Skin epidermis (tissue), 12 donors: ENCODE results near the gene HDAC8.
"Not testable (repeated sequence)": the region's sequence is repeated elsewhere in the genome, so short reads cannot be mapped to it uniquely, and the experiment has no call there.

Experiments used
- H3K27ac ChIP-seq, 21 experiments: fragments of 200-600 bp; sonication (generic) in 11 of 21; one replicate each; pipeline ENCODE4 v1.5.0; 2020; ENCODE audit warnings: mild to moderate bottlenecking in 3 of 21, inconsistent platforms in 2 of 21, moderate library complexity in 2 of 21
- H3K4me3 ChIP-seq, 7 experiments: fragments of 200-600 bp; sonication (generic) in 2 of 7; one replicate each; pipeline ENCODE4 v1.5.0; 2020; ENCODE audit warnings: inconsistent platforms in 2 of 7, mild to moderate bottlenecking in 2 of 7, moderate library complexity in 1 of 7

Gene HDAC8

DNA sequence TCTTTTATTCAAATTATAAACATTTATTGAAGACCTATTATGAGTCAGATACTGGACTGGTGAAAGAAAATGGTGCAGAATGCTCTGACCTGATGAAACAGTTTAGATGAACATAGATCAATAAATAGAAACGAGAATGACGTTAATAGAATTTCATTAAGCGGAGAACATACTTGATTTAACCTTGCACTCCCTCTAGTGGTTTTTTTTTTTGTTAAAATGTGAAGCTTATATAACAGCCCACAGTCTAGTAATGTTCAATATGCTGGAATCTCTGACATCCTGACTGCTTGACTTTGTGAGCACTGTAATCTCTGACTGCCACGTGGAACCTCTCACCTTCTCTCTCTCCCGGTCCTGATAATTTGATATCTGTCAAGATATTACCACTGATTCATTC, 32.3 kb downstream of the HDAC8 start:
- H3K4me3 ChIP-seq: no peak overlapping the region
- peak overlapping the region in 1 of 21 experiments; percentile 8 for H3K27ac ChIP-seq

DNA sequence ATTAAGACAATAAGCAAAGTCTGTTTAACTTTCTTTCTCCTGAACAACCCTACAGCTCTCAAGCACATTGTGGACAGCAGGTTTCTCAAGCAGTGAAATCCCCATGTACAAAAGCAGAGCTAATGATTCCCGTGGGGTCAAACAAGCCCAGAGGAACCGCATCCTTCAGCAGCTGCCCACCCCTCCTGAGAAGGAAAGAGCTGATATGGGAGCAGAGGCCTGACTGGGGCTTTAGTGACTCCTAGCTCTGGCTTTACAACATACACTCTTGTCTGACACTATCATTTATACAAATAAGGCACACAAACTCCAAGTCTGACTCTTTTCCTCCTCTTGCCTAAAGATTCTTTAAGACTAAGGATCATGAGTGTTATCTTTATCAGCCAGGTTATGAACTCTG, 32.8 kb downstream of the HDAC8 start:
- H3K4me3 ChIP-seq: no peak overlapping the region
- H3K27ac ChIP-seq: no peak overlapping the region

DNA sequence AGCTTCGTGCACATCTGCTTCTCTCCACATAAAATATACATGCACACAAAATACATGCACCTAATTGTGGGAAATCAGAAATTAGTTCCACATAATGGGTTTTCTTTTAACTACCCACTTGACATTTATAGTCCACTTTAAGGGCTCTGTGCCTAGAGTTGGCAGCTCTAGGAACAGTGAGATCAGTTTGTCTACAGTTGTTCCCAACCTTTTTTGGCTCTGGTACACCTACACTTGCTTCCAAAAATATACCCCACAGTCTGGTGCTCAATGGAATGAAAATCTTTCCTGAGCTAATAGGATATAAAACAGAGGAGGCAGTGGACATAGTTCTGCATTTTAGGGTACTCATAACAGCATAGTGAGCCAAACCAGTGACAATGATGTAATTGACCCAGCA, 36.1 kb downstream of the HDAC8 start:
- H3K27ac ChIP-seq: no peak overlapping the region
- H3K4me3 ChIP-seq: no peak overlapping the region

DNA sequence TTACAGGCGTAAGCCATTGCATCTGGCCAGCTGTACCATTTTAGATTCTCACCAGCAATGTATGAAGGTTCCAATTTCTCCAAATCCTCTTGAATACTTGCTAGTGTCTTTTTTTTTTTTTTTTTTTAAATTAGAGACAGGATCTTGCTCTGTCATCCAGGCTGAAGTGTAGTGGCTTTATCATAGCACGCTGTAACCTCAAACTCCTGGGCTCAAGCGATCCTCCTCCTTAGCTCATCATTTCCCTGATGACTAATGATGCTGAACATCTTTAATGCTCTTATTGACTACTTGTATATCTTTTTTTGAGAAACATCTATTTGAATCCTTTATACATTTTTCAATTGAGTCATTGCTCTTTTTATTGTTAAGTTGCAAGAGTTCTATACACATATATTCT, 40.3 kb downstream of the HDAC8 start:
- Histone ChIP-seq H3K27ac (no peak overlapping the region), H3K4me3 (no peak overlapping the region)

DNA sequence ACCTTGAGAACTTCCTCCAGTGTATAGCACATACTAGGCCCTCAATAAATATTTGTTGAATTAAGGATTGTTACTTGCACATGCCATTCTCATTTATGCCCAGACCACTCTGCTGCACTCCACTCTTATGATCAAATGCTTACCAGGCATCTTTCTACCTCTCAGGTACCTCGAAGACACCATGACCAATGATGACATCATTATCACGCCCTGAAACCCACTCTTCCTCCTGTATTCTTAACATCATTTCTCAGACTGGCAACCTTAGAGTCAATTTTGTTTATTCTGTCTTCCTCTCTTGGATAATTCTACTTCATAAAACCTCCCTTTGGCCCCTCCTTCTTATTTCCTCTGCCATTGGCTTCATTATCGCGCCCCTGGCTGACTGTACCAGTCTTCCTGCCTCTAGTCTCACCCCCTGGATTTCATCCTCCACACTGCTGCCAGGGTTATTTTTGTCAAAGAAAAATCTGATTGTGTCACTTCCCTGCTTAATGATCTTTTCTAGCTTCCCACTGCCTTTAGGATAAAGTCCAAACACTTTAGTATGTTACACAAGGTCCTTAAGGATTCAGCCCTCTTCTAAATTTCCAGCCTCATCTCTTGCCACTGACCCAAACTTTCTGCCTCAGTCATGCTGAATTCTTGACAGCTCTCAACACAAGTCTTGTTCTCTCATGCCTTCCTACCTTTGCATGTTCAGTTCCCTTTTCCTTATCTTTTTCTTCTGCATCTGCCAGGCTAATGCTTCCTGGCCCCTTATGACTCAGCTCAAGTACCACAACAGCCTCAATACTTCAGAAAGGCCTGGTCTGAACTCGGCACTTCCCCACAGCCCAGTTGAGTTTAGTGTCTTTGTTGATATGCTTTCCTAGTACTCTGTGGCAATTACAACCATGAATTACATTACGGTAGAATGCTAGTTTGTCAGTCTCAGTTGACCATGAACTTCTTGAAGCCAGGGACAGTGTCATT, 45.8 kb downstream of the HDAC8 start:
- H3K4me3 ChIP-seq: no peak overlapping the region
- no peak overlapping the region for H3K27ac ChIP-seq

DNA sequence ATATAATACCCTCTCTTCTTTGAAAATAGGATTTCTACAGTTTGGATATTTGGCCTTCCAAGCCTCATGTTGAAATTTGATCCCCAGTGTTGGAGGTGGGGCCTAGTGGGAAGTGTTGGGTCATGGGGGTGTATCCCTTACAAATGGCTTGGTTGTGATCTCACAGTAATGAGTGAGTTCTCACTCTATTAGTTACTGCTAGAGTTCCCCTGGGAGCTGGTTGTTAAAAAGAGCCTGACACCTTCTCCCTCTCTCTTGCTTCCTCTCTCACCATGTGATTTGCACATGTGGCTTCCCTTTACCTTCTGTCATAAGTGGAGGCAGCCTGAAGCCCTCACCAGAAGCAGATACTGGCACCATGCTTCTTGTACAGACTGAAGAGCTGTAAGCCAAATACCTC, 73.9 kb downstream of the HDAC8 start:
- no peak overlapping the region for H3K27ac ChIP-seq
- H3K4me3 ChIP-seq: no peak overlapping the region

DNA sequence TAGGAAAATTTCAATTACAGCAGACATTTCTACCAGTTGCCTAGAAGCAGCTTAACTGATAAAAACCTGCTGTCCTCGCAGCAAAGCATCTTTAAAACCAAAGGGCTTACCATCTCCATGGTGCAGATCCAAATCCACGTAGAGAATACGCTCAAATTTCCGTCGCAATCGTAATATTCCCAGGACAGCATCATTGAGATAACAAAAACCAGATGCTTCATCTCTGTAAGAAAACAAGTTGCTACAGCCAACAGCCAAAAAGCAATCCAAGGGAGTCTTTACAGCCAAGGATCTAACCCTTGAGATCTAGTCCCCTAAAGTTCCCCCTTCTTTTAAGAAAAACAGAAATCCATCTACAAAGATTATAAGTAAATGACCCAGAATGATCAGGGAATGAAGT, 77.6 kb downstream of the HDAC8 start:
- no peak overlapping the region for H3K4me3 ChIP-seq
- no peak overlapping the region for H3K27ac ChIP-seq

DNA sequence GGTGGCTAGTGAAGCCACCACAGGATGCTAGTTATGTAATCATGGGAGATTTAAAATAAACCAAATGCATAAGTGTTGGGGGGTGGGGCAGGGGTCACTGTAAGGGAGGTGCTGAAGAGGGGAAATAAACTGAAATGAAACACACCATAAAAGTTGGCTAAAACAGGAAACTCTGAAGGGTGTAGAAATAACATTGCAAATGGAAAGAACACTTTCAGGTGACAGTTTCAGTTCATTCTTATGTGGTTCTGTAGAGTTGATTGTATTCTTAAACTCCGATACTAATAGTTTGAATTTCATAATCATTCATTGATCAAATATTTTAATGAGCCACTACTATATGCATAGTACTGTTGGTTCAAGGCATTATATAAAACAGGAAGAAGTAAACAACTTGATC, 80.1 kb downstream of the HDAC8 start:
- H3K27ac ChIP-seq: no peak overlapping the region
- no peak overlapping the region for H3K4me3 ChIP-seq

DNA sequence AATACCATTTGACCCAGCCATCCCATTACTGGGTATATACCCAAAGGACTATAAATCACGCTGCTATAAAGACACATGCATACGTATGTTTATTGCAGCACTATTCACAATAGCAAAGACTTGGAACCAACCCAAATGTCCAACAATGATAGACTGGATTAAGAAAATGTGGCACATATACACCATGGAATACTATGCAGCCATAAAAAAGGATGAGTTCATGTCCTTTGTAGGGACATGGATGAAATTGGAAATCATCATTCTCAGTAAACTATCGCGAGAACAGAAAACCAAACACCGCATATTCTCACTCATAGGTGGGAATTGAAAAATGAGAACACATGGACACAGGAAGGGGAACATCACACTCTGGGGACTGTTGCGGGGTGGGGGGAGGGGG, 82.4 kb downstream of the HDAC8 start:
- H3K27ac ChIP-seq, H3K4me3 ChIP-seq: not testable (repeated sequence)

DNA sequence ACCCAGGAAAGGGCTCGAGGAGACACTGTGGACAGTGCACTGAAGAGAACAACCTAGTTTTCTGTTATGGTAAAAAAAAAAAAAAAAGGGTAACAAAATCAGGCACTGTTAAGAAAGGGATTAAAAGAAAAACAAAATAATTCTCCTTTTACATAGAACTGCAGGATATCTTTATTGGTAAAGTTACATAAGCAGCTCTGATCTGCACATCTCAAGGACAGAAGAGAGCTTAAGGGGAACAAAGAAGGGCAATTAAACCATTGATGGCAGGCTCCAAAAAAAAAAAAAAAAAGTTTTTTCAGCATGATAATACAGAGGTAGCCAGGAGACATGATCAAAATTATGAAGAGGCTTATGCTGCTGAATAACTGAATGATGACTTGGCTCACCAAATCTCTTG, 85.0 kb downstream of the HDAC8 start:
- Histone ChIP-seq H3K4me3 (no peak overlapping the region), H3K27ac (no peak overlapping the region)

DNA sequence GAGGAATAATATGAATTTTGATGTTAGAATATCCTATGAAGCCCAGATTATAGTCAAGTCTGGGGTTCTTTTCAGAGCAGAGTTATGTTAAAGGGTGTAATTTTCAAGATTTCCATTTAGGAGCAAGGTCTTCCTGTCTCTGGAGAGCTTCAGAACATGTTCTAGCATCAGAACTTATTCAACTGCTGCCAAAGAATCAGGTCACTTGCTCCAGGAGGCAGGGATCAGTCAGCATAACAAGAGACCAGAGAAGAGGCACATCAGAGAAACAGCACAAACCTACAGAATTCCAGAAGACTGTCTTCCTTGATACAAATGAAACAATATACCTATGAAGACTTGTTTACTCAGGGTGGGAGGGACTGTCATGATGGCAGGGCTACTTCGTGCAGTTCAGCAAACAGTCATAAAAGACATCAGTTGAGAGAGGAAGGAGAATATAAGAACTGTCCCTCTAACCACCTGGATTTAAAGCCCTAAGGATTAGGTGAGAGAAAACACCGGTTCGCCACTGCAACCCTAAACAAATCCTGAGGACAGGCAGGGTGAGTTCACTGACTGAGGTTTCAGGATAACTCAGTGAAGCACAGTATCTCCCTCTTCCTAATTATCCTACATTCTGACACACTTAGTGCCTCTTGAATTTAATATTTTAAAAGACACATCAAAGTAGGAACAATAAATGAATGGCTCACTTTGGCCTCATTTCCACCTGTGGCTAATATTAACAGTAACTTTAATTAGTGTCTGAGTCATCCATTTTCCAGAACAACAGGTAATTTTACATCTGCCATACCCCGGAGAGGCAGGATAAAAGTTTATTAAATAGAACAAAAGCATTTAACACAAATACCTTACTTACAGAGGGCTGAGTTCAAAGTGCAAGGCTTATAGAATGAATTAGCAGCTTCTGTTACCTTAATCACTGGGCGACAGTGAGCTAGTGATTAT, 93.0 kb downstream of the HDAC8 start:
- Histone ChIP-seq H3K27ac (no peak overlapping the region), H3K4me3 (no peak overlapping the region)

DNA sequence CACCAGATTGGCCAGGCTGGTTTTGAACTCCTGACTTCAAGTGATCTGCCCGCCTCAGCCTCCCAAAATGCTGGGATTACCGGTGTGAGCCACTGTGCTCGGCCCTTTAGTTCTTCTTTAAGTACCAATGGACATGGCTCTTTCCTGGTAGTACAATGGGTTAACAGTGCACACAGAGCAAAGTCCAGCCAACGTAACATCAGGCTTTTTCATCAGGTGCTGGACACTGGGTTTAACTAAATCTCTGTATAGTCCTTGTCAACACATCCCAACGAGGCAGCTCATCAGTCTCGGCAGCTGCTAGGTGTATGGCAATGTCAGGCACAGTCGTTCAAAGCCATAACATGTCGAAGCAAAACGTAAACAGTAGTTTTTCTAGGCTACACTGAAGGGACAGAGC, 93.8 kb downstream of the HDAC8 start:
- H3K4me3 ChIP-seq: no peak overlapping the region
- H3K27ac ChIP-seq: no peak overlapping the region

DNA sequence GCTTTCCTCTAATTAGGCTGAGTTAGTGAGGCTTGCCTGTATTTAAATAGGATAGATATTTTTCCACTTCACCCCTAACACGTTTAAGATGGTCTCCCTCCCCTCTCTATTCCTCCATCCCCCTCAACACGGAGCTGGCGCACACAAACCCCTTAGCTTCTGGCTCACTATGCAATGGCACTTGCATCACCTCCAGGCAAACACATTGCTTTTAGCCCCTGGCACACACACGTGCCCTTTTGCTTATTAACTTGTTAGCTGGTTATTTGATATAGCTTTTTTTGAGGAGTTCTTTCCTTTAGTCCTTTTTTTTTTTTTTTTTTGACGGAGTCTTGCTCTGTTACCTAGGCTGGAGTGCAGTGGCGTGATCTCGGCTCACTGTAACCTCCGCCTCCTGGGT, 94.3 kb downstream of the HDAC8 start:
- Histone ChIP-seq H3K4me3 (no peak overlapping the region), H3K27ac (no peak overlapping the region)

DNA sequence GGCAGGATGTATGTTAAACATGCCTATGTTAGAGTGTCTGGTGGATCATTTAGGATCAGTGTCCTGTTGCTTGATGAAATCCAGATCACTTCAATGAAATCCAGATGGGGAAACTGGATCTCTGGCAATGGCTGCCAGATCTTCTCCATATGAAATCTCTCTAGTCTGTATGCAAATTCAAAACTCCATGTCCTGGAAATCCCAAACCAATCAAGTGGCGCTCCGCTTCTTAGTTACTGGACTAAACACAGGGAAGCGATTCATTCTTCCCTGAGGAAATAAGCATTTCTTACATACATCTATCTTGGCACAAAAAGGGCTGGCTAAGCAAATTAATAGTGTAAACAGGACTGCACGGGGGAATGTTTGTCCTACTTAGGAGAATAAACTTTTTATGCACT, 94.9 kb downstream of the HDAC8 start:
- no peak overlapping the region for H3K4me3 ChIP-seq
- H3K27ac ChIP-seq: no peak overlapping the region

DNA sequence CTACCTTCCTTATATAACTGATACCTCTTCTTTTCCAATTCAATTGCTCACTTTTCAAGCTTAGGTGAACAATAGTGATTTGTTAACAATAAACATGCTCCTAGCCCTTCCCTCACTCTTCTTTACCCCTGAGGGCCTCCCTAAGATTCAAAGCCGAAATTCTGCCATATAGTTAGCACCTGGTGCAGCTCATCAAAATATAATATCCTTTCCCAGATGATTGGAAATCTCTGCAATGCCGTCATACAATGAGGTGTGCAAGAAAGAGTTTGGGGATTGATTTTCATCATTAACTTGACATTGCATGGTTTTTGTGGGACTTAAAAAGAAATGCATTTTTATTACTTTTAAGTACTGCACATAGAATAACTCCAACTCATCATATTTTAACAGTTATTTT, 95.3 kb downstream of the HDAC8 start:
- no peak overlapping the region for H3K27ac ChIP-seq
- no peak overlapping the region for H3K4me3 ChIP-seq

DNA sequence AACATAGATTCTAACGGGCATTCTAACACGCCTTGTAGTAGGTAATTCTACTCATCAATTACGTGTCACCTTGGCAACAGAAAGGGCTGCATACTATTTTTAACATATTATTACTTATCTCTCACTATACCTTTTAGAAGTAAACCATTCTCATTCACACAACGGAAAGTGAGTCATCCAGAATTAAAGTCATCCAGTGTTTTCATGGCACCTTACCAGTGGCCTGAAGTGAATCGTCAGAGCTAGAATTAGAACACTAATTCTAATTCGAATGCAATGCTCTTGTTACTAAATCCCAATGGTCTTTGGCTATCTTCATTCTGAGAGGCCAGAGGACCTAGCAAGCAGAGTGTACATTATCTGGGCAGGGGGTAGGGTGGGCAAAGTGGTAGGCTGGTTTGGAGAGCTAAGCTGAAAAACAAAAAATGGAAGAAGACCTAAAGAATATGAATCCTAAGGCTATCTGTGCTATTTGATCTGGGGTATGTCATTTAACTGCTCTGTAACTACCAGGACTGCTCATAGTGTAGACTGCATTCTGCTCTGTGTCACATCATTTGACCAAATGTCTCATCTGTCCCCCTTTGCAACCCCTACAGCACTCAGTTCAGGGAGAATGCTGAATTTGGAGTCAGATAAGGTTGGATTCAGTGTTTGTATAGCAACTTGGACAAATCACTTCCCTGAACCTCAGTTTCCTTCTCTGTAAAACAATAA, 96.5 kb downstream of the HDAC8 start:
- no peak overlapping the region for H3K4me3 ChIP-seq
- H3K27ac ChIP-seq: no peak overlapping the region

DNA sequence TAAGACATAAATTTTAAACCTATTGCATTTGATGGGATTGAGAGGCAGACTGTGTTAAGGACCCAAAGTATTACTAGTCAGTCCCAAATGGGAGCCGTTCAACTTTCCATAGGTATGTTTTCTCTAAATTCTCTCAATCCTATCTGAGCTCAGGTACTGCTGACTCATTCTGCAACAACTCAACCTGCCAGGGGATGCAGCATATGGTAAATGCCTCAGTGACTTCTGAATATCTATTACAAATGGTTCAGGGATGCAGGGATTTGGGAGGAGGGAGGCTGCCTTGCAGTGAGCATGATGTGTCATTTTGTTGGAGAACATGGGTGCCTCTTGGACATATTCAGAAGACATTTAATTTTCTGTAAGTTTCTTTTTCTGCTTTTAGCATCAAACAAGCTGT, 97.3 kb downstream of the HDAC8 start:
- no peak overlapping the region for H3K27ac ChIP-seq
- no peak overlapping the region for H3K4me3 ChIP-seq

DNA sequence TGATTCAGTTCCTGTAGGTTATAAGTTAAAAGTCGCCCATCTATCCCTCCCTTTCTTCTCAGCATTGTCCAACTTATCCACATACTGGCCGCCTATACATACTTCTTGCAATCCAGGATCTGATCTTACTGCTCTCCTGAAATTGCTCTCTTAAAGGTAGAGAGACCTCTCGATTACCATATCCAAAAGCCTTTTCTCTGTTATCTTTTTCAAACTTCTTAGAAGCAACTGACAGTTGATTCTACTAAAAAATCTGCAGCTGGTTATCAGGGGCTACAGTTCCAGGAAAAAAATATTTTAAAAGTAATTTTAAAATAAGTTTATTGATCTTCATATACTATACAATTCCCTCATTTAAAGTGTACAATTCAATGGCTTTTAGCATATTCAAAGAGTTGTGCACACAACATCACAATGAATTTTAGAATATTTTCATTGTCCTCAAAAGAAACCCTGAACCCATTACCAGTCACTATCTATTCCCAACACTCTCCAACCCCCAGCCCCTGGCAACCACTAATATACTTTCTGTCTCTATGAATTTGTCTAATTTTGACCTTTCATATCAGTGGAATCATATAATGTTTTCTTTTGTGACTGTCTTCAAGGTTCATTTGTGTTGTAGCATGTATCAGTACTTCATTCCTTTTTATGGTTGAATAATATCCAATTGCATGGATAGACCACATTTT, 102.0 kb downstream of the HDAC8 start:
- Histone ChIP-seq H3K27ac (no peak overlapping the region), H3K4me3 (no peak overlapping the region)

DNA sequence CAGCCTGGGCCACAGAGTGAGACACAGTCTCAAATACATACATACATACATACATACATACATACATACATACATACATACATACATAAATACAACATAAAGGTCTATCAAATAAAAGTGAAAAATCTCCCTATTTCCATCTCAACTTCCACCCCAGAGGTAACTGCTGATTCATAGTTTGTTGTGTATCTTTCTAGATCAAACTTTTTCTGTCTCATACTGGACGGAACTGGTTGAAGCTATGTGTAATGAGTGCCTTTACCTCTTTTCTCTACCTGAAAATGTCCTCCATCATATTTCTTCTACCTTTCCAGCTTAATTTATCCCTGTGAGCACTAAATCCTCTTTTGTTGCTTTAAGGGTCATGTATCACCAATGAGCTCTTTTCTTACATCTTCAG, 102.5 kb downstream of the HDAC8 start:
- no peak overlapping the region for H3K27ac ChIP-seq
- H3K4me3 ChIP-seq: no peak overlapping the region

DNA sequence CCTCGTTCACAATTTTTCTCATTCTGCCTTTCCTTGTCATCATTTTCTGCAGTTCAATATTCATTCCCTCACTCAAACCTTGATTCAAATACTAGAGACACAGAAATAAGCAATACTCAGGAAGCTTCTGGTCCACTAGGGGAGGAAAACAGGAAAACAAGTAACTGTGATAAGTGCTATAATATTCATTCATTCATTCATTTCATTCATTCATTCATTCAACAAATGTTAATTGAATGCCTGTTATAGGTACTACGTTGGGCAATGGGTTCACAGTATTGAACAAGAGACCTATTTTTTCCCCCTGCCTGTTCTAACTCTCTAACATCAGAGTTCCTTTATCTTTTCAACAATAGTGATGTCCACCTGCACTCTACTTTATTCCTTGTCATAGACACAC, 104.0 kb downstream of the HDAC8 start:
- Histone ChIP-seq H3K27ac (no peak overlapping the region), H3K4me3 (no peak overlapping the region)
